PC-3 (cell line): ENCODE measurements around the gene DDX10. TPM values are rescaled to one million over a fixed set of nuclear protein-coding genes. Genes with fewer than 3 reads are reported as not detected.

Experiments
- ATAC-seq: fragments of 200-7000 bp; cut with Tn5 transposase; 2 replicates; pipeline ENCODE4 v1.9.1; 2020; ENCODE audit warnings: mild to moderate bottlenecking, moderate library complexity
- BruUV-seq: library from RNA; stranded (reverse); fragments of 400-500 nt; replicated peaks from 2 replicates; lab custom pipeline; 2021; lab: Mats Ljungman, UMichigan
- CTCF ChIA-PET: fragments of 300-600 bp; sonication (Branson Sonifier 250); formaldehyde crosslinking; loops from one replicate; lab custom pipeline; 2022; ENCODE audit warnings: antibody characterized with exemption; lab: Charles Lee
- POLR2A ChIA-PET: fragments of 300-600 bp; sonication (Branson Sonifier 250); formaldehyde crosslinking; loops from one replicate; lab custom pipeline; 2022; ENCODE audit warnings: antibody characterized with exemption; ENCODE audit not compliant: unreplicated experiment; lab: Charles Lee
- DNase-seq: peaks from one replicate; pipeline ENCODE4 v3.0.0-alpha.2; 2015
- H2AFZ ChIP-seq: fragments of 300-600 bp; sonication (generic); 2 replicates; pipeline ENCODE4 v1.6.0; 2016; ENCODE audit warnings: antibody characterized with exemption, low read length
- H3F3A ChIP-seq: fragments of 300-600 bp; sonication (generic); one replicate; pipeline ENCODE4 v1.6.0; 2017; ENCODE audit warnings: antibody characterized with exemption, low read length, control low read depth, mild to moderate bottlenecking; ENCODE audit not compliant: unreplicated experiment
- H3K27ac ChIP-seq: fragments of 300-600 bp; sonication (generic); 2 replicates; pipeline ENCODE4 v1.5.1; 2016; ENCODE audit warnings: mild to moderate bottlenecking, low read length
- H3K27me3 ChIP-seq: fragments of 300-600 bp; sonication (generic); 2 replicates; pipeline ENCODE4 v1.6.1; 2016; ENCODE audit warnings: low read length, mixed read lengths
- H3K36me3 ChIP-seq: fragments of 300-600 bp; sonication (generic); 2 replicates; pipeline ENCODE4 v1.6.1; 2016; ENCODE audit warnings: low read depth, mixed run types, low read length, mixed read lengths
- H3K4me1 ChIP-seq: fragments of 300-600 bp; sonication (generic); 2 replicates; pipeline ENCODE4 v1.5.1; 2016; ENCODE audit warnings: low read length; ENCODE audit not compliant: insufficient read depth
- H3K4me2 ChIP-seq: fragments of 300-600 bp; sonication (generic); 2 replicates; pipeline ENCODE4 v1.6.0; 2016; ENCODE audit warnings: low read length
- H3K4me3 ChIP-seq: fragments of 300-600 bp; sonication (generic); 2 replicates; pipeline ENCODE4 v1.5.1; 2016; ENCODE audit warnings: mild to moderate bottlenecking, low read length, mixed read lengths
- H3K79me2 ChIP-seq: fragments of 300-600 bp; sonication (generic); 2 replicates; pipeline ENCODE4 v1.6.1; 2017; ENCODE audit warnings: low read length, mixed read lengths
- H3K9ac ChIP-seq: fragments of 300-600 bp; sonication (generic); 2 replicates; pipeline ENCODE4 v1.6.0; 2016; ENCODE audit warnings: mild to moderate bottlenecking, low read length
- H3K9me2 ChIP-seq: fragments of 300-600 bp; sonication (generic); replicated peaks from 2 replicates; pipeline ENCODE4 v1.6.1; 2016; ENCODE audit warnings: mixed run types, low read length, mixed read lengths
- H3K9me3 ChIP-seq: fragments of 300-600 bp; sonication (generic); 2 replicates; pipeline ENCODE4 v1.6.1; 2016; ENCODE audit warnings: low read length, mixed read lengths
- H4K20me1 ChIP-seq: fragments of 300-600 bp; sonication (generic); 2 replicates; pipeline ENCODE4 v1.6.1; 2016; ENCODE audit warnings: low read length, mixed read lengths
- CTCF ChIP-seq: fragments of 300-600 bp; sonication (generic); conservative IDR thresholded peaks from 2 replicates; pipeline ENCODE4 v1.5.1; 2017; ENCODE audit warnings: antibody characterized with exemption, low read depth, mild to moderate bottlenecking, low read length
- EZH2 ChIP-seq: fragments of 300-600 bp; sonication (generic); IDR thresholded peaks from one replicate; pipeline ENCODE4 v1.6.1; 2017; ENCODE audit warnings: antibody characterized with exemption, mild to moderate bottlenecking, low read length; ENCODE audit not compliant: unreplicated experiment
- EZH2phosphoT487 ChIP-seq: fragments of 300-600 bp; sonication (generic); IDR thresholded peaks from 2 replicates; pipeline ENCODE4 v1.6.1; 2018; ENCODE audit warnings: mild to moderate bottlenecking, antibody characterized with exemption, low read length, borderline replicate concordance
- intact Hi-C: fragments of 100-400 bp; cut with micrococcal nuclease; formaldehyde crosslinking; loops from 2 replicates; pipeline ENCODE4 v1.9.0; 2023
- total RNA-seq: library from RNA; depleted of rRNA; stranded (reverse); fragments of >200 nt; gene quantifications from 2 replicates; pipeline ENCODE4 v1.2.3, GENCODE V29; 2014

The DDX10 gene
- total RNA-seq, 1 experiment from 2014 or later = 55.2 TPM

- Histone ChIP-seq H3K79me2 (no peaks in the 10 kb centered on the region), H2AFZ (no peak overlapping the region), H3K4me2 (peak overlapping the region; percentile 62), H3K4me3 (no peak overlapping the region), H3K36me3 (no peaks in the 10 kb centered on the region), H3K9me2 (no peaks in the 10 kb centered on the region), H3K9ac (no peak overlapping the region), H3F3A (no peaks in the 10 kb centered on the region), H3K9me3 (no peaks in the 10 kb centered on the region), H3K27ac (peak overlapping the region; percentile 14; the same call in 1 of the 2 replicates), H4K20me1 (no peaks in the 10 kb centered on the region), H3K4me1 (peaks cover 27% of the 10 kb centered on the region), H3K27me3 (no peaks in the 10 kb centered on the region)
- no peak for DNase-seq
- intact Hi-C loops = loop anchor here (5.0 kb wide), 1 partner anchor 262 kb away; no protein-coding TSS in a partner anchor
- 0 out of 2 replicates have a peak, but pooled peaks have one; percentile 5 for ATAC-seq
- TF ChIP-seq EZH2 (no peak), EZH2phosphoT487 (no peak), CTCF (no peak)
- POLR2A ChIA-PET = interaction anchor here (0.6 kb wide), 1 partner anchor 97 kb away, joined by 4 read pairs; no protein-coding TSS in a partner anchor
- no TSS peak for BruUV-seq
- CTCF ChIA-PET = interaction anchor here (0.6 kb wide), 1 partner anchor 198 kb away, joined by 4 read pairs; no protein-coding TSS in a partner anchor
Observed at GRCh38 chr11:108959105-108959761, 294.4 kb downstream of the DDX10 start.

GRCh38 chr11:108959874-108960273, 295.0 kb downstream of the DDX10 start:
- H3K27ac ChIP-seq = no peak overlapping the region
- DNase-seq (no peak), ATAC-seq (no peak)
- H3K4me2 ChIP-seq = no peak overlapping the region
- no peaks in the 10 kb centered on the region for H4K20me1 ChIP-seq
- H3K79me2 ChIP-seq = no peaks in the 10 kb centered on the region
- H3K9ac ChIP-seq = no peak overlapping the region
- H3K9me2 ChIP-seq = no peaks in the 10 kb centered on the region
- CTCF ChIA-PET = no interaction called here
- BruUV-seq = no TSS peak
- H3K27me3 ChIP-seq = no peaks in the 10 kb centered on the region
- TF ChIP-seq EZH2phosphoT487 (no peak), CTCF (no peak), EZH2 (no peak)
- no peaks in the 10 kb centered on the region for H3K36me3 ChIP-seq
- no peaks in the 10 kb centered on the region for H3K9me3 ChIP-seq
- no peaks in the 10 kb centered on the region for H3F3A ChIP-seq
- H3K4me1 ChIP-seq = peaks cover 27% of the 10 kb centered on the region
- intact Hi-C loops = loop anchor here (5.0 kb wide), 1 partner anchor 263 kb away; no protein-coding TSS in a partner anchor
- POLR2A ChIA-PET = interaction anchor here (0.6 kb wide), 1 partner anchor 97 kb away, joined by 4 read pairs; no protein-coding TSS in a partner anchor
- no peak overlapping the region for H2AFZ ChIP-seq
- no peak overlapping the region for H3K4me3 ChIP-seq

- H3K27me3 ChIP-seq = no peaks in the 10 kb centered on the region
- H3K4me3 ChIP-seq = no peak overlapping the region
- TF ChIP-seq EZH2 = no peak
- TF ChIP-seq CTCF = no peak
- TF ChIP-seq EZH2phosphoT487 = no peak
- DNase-seq (peak; percentile 19), ATAC-seq (0 out of 2 replicates have a peak, but pooled peaks have one; percentile 19)
- peaks cover 27% of the 10 kb centered on the region for H3K4me1 ChIP-seq
- H4K20me1 ChIP-seq = no peaks in the 10 kb centered on the region
- no peaks in the 10 kb centered on the region for H3K9me2 ChIP-seq
- no TSS peak for BruUV-seq
- no peak overlapping the region for H3K9ac ChIP-seq
- H3K4me2 ChIP-seq = no peak overlapping the region
- no peak overlapping the region for H3K27ac ChIP-seq
- ChIA-PET POLR2A (no interaction called here), CTCF (no interaction called here)
- intact Hi-C loops = no loop called here
- H3K79me2 ChIP-seq = no peaks in the 10 kb centered on the region
- peak overlapping the region; percentile 45; the same call in 1 of the 2 replicates for H2AFZ ChIP-seq
- H3K9me3 ChIP-seq = no peaks in the 10 kb centered on the region
- no peaks in the 10 kb centered on the region for H3F3A ChIP-seq
- no peaks in the 10 kb centered on the region for H3K36me3 ChIP-seq
Observed at GRCh38 chr11:108960501-108960900, 295.6 kb downstream of the DDX10 start.
